ENCODE data around the gene HOXD11.

The HOXD11 gene

DNA sequence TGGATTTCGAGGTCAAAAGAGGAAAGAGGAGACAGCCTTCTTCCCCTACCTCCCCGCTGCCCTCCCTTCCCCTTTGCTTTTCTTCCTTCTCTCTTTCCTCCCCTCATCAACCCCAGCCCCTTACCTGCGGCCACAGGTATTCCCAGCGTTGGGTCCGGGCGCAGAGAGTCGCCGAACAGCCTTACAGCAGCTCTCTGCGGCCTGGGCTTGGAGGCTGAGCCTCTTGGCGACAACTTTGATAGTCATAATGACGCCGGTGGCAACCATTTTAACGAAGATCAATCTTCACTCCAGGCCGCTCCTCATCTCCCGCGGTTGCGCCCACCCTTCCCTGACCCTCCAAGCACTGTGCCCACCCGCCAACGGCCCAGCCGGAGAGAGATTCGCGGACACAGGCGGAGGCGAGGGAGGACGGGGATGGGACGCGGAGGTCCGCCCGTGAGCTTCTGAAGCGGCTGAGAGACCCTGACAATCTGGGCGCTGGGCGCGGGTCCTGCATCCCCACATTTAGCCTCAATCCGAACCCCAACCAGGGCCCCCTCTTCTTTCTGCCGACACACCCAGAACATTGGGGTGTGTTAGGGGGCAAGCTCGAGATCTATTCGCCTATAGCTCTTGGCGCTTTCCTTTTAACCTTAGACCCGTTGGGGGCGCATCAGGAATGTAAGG lies 21.8 kb upstream of the HOXD11 start:
- DNase-seq (ENCODE audit: low read depth) = no peak
- peak overlapping the region; percentile 42 for H3K4me3 ChIP-seq (ENCODE audit: low read depth, low read length)
- TF ChIP-seq MYC (IDR thresholded peaks at IDR 0.05; ENCODE audit: low read depth, low read length) (no peak), POLR2A (IDR thresholded peaks at IDR 0.05; ENCODE audit: extremely low read depth, insufficient read length) (no peak)
- TF ChIP-seq, protein P1, sequence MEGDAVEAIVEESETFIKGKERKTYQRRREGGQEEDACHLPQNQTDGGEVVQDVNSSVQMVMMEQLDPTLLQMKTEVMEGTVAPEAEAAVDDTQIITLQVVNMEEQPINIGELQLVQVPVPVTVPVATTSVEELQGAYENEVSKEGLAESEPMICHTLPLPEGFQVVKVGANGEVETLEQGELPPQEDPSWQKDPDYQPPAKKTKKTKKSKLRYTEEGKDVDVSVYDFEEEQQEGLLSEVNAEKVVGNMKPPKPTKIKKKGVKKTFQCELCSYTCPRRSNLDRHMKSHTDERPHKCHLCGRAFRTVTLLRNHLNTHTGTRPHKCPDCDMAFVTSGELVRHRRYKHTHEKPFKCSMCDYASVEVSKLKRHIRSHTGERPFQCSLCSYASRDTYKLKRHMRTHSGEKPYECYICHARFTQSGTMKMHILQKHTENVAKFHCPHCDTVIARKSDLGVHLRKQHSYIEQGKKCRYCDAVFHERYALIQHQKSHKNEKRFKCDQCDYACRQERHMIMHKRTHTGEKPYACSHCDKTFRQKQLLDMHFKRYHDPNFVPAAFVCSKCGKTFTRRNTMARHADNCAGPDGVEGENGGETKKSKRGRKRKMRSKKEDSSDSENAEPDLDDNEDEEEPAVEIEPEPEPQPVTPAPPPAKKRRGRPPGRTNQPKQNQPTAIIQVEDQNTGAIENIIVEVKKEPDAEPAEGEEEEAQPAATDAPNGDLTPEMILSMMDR (IDR thresholded peaks at IDR 0.05; ENCODE audit: low read depth, low read length) = no peak
- TF ChIP-seq, protein P2, sequence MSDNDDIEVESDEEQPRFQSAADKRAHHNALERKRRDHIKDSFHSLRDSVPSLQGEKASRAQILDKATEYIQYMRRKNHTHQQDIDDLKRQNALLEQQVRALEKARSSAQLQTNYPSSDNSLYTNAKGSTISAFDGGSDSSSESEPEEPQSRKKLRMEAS (IDR thresholded peaks at IDR 0.05; ENCODE audit: low read depth, low read length) = no peak

DNA sequence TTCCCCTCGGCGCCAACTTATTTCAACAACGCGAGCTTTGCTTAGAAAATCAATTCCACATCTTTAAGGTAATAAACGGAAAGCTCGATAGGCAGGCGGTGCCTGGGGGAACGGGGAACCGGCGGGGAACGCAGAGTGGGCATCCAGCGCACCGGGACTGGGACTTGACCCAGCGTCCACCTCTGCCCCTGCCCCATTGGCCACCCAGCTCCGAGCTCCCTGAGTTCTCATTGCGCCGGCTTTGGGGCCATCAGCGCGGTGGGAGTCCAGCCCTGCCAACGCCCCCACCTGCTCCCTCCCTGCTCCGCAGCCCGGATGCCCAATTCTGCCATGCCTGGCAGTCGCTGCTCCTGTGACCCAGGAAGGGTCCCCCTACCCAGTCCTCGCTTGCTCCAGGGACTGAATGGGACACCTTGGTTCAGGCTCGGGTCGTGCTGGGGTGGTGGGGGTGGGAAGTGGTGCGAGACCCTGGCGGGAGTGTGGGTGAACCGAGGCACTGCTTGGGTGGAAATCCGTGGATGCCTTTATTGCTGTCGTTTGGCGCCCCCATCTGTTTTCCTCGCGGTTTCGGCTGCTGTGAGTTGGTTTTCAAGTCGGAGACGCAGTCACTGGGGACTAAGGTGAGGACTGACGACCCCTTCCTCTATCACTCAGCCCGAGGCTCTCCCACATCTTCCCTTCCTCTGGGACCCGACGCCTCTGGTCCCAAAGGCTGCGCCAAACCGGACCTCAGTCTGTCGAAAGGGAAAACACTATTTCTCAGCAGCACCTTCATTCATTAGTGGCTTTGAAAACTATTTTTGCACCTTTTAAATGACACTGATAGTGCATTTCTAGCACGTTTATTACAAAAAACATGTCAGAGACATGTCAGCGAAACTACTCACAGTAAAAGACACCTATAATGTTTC lies 21.0 kb upstream of the HOXD11 start:
- no peak for TF ChIP-seq MYC (IDR thresholded peaks at IDR 0.05; ENCODE audit: low read depth, low read length)
- TF ChIP-seq, protein P1 (IDR thresholded peaks at IDR 0.05; ENCODE audit: low read depth, low read length) = peak; percentile 58
- peak overlapping the region; percentile 42 for H3K4me3 ChIP-seq (ENCODE audit: low read depth, low read length)
- peak; percentile 80 for DNase-seq (ENCODE audit: low read depth)

DNA sequence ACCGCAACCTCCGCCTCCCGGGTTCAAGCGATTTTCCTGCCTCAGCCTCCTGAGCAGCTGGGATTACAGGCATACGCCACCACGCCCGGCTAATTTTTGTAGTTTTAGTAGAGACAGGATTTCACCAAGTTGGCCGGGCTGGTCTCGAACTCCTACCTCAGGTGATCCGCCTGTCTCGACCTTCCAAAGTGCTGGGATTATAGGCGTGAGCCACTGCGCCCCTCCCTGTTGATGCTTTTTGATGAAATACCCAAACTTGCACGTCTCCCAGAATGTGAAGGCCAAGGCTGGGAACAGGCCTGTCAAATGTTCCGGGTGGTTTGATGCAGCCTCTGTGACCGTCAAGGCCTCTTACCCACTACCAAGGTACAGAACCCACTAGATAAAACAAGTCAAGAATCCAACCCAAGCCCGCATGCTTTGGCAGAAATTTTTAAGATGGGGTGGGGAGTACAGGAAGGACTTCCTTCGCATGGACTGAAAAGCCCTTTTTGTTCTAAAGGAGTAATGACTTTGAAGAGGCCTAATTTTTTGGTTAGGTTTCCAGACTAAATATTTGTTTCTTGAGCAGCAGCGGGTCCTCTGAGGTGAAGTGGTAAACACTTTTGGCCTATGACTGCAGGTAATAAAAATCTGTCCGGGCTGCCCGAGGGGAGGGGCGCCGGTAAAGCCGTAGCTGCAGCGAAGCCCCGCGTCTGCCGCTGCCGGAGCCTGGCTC lies 19.6 kb upstream of the HOXD11 start:
- TF ChIP-seq, protein P2 (IDR thresholded peaks at IDR 0.05; ENCODE audit: low read depth, low read length) = no peak
- H3K4me3 ChIP-seq (ENCODE audit: low read depth, low read length) = no peak overlapping the region
- no peak for DNase-seq (ENCODE audit: low read depth)

DNA sequence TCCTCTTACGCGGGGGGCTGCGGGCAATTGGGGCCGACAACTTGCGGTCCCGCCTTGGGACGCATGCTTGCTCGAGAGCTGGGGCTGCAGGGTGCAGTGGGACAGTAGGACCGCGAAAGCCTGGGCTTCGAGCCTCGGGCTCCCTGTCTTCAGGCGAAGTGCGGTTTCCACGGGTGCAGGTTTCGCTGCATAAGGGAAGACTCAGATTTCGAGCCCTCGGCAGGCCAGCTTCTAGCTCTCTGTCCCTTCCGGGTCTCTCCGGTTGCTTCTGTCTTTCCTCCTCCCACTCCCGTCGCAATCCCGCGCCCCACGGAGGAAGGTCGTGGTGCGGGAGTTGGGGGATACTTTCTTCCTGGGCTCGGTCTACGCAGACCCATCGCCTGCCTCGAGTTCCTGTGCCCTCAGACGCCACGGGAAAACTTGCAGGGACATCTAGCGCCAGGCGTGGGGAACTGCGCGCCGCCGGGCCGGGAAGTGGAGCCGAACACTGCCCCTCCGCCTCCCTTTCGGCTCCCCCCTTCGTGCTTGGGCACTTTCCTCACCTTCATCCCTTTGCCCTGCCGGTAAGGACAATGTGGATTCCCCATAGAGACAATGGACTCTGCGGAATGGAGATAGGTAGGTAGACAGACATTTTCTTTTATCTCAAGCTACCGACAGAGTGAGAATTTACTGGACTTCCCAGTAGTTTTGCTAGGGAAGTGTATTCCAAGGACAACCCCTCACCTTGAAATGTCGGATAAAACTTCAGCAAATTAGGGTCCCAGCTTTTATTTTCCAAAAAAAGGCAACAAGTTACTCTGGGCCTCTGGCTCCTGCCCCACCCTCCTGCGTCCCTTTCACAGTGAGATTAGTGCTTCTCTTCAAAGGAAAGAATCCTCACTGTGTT lies 18.8 kb upstream of the HOXD11 start:
- DNase-seq (ENCODE audit: low read depth) = peak; percentile 78
- H3K4me3 ChIP-seq (ENCODE audit: low read depth, low read length) = no peak overlapping the region
- TF ChIP-seq POLR2A (IDR thresholded peaks at IDR 0.05; ENCODE audit: extremely low read depth, insufficient read length) = no peak
- TF ChIP-seq, protein P1 (IDR thresholded peaks at IDR 0.05; ENCODE audit: low read depth, low read length) = peak; percentile 73
- TF ChIP-seq, protein P2 (IDR thresholded peaks at IDR 0.05; ENCODE audit: low read depth, low read length) = 0 out of 2 replicates have a peak, but pooled peaks have one; percentile 12

DNA sequence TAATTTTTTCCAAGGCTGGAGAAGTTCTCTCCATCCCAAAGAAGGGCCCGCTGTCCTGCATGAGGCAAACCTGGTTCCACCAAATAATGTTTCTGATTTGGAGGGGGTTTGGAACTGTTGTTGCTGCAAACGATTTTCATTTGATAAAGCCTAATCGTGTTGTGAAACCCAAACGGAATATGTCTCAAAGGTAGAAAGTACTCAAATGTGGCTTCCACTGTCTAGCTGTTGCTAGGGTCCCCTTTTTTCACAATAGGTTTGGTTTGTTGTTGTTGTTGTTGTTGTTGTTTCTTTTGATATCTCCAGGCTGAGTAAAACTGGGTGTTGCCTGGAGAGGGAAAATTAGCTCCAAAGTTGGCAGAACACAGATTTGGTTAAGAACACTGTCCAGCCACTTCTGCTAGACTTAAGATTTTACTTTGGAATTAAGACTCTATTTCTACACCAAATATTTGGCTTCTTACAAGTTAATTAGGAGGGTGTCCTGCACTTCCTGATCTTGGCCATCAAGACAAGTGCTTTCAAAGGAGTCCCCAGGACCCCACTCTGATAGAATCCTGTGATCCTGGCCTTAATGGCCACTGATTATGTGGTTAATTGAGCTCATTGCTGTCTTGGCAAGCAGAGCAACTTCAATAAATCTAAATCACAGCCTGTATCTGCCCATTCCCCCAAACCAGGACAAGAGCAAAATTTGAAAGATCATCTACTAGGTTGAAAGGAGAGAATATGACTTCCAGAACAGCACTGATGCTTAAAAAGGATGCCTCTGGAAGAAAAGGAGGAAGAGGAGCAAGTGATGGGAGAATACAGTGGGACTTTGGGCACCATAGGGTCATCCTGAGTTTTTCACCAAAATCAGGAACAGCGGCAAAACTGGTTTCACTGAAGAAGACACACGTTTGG lies 17.9 kb upstream of the HOXD11 start:
- TF ChIP-seq POLR2A (IDR thresholded peaks at IDR 0.05; ENCODE audit: extremely low read depth, insufficient read length) (no peak), MYC (IDR thresholded peaks at IDR 0.05; ENCODE audit: low read depth, low read length) (no peak)
- TF ChIP-seq, protein P2 (IDR thresholded peaks at IDR 0.05; ENCODE audit: low read depth, low read length) = no peak
- TF ChIP-seq, protein P1 (IDR thresholded peaks at IDR 0.05; ENCODE audit: low read depth, low read length) = no peak
- no peak overlapping the region for H3K4me3 ChIP-seq (ENCODE audit: low read depth, low read length)
- no peak for DNase-seq (ENCODE audit: low read depth)
